ENCODE measurements around the gene KRTAP12-1.

The KRTAP12-1 gene

GRCh38 chr21:44720170-44720569 lies 38.2 kb upstream of the KRTAP12-1 start:
- in situ Hi-C loops (cut with MboI; ENCODE audit: low pct_unique_long_range_greater_than_20kb, low sequenced_read_pairs, unreplicated experiment), result no loop called here
- TF ChIP-seq CTCF (IDR thresholded peaks at IDR 0.05; ENCODE audit: extremely low read depth, insufficient read depth, missing control alignments), result no peak
- no peak for DNase-seq (ENCODE audit: low spot score)

GRCh38 chr21:44718571-44718970 lies 36.6 kb upstream of the KRTAP12-1 start:
- TF ChIP-seq CTCF (IDR thresholded peaks at IDR 0.05; ENCODE audit: extremely low read depth, insufficient read depth, missing control alignments), result no peak
- in situ Hi-C loops (cut with MboI; ENCODE audit: low pct_unique_long_range_greater_than_20kb, low sequenced_read_pairs, unreplicated experiment), result loop anchor here (10.0 kb wide), 1 partner anchor 56 kb away; no protein-coding TSS in a partner anchor
- DNase-seq (ENCODE audit: low spot score), result no peak

- TF ChIP-seq CTCF (IDR thresholded peaks at IDR 0.05; ENCODE audit: extremely low read depth, insufficient read depth, missing control alignments), result no peak
- in situ Hi-C loops (cut with MboI; ENCODE audit: low pct_unique_long_range_greater_than_20kb, low sequenced_read_pairs, unreplicated experiment), result loop anchor here (10.0 kb wide), 1 partner anchor 57 kb away; no protein-coding TSS in a partner anchor
- DNase-seq (ENCODE audit: low spot score), result no peak
These were observed 36.1 kb upstream of the KRTAP12-1 start for GRCh38 chr21:44718093-44718492.

GRCh38 chr21:44716984-44717383 lies 35.0 kb upstream of the KRTAP12-1 start:
- DNase-seq (ENCODE audit: low spot score), result no peak

GRCh38 chr21:44714905-44715304 lies 32.9 kb upstream of the KRTAP12-1 start:
- no peak for TF ChIP-seq CTCF (IDR thresholded peaks at IDR 0.05; ENCODE audit: extremely low read depth, insufficient read depth, missing control alignments)
- DNase-seq (ENCODE audit: low spot score), result no peak
- in situ Hi-C loops (cut with MboI; ENCODE audit: low pct_unique_long_range_greater_than_20kb, low sequenced_read_pairs, unreplicated experiment), result loop anchor here (10.0 kb wide), 1 partner anchor 60 kb away; no protein-coding TSS in a partner anchor

More at GRCh38 chr21:44716984-44717383, 35.0 kb upstream of the KRTAP12-1 start:
- no peak for TF ChIP-seq CTCF (IDR thresholded peaks at IDR 0.05; ENCODE audit: extremely low read depth, insufficient read depth, missing control alignments)
- in situ Hi-C loops (cut with MboI; ENCODE audit: low pct_unique_long_range_greater_than_20kb, low sequenced_read_pairs, unreplicated experiment), result loop anchor here (10.0 kb wide), 1 partner anchor 58 kb away; no protein-coding TSS in a partner anchor

GRCh38 chr21:44713846-44714245 lies 31.9 kb upstream of the KRTAP12-1 start:
- TF ChIP-seq CTCF (IDR thresholded peaks at IDR 0.05; ENCODE audit: extremely low read depth, insufficient read depth, missing control alignments), result no peak
- no peak for DNase-seq (ENCODE audit: low spot score)
- in situ Hi-C loops (cut with MboI; ENCODE audit: low pct_unique_long_range_greater_than_20kb, low sequenced_read_pairs, unreplicated experiment), result loop anchor here (10.0 kb wide), 1 partner anchor 61 kb away; no protein-coding TSS in a partner anchor
